Gastroesophageal sphincter (tissue), 4 donors: ENCODE measurements around the gene GLI2. TPM values are rescaled to one million over a fixed set of nuclear protein-coding genes. Genes with fewer than 3 reads are reported as not detected.

Source experiments
- ATAC-seq: fragments of 150-250 bp; one replicate; pipeline ENCODE4 v1.9.1; 2016; ENCODE audit warnings: mild to moderate bottlenecking, moderate library complexity
- H3K27ac ChIP-seq, 4 donors: fragments of 200-600 bp; sonication (generic) in 3 of 4; 1 replicate in 3 of 4; 2 replicates in 1 of 4; pipeline ENCODE4 v1.5.1; 2016 to 2019
- H3K27me3 ChIP-seq: fragments of 200-600 bp; sonication (generic); one replicate; pipeline ENCODE4 v1.5.1; 2019
- H3K36me3 ChIP-seq, 2 donors: fragments of 200-600 bp; sonication (generic); one replicate each; pipeline ENCODE4 v1.5.1; 2019; ENCODE audit warnings: control low read depth in 1 of 2
- H3K4me1 ChIP-seq, 3 donors: fragments of 200-600 bp; sonication (generic); 1 replicate in 2 of 3; 2 replicates in 1 of 3; pipeline ENCODE4 v1.5.1; 2016 to 2019; ENCODE audit warnings: control low read depth in 2 of 3
- H3K4me3 ChIP-seq, 2 donors: fragments of 200-600 bp; sonication (generic); one replicate each; pipeline ENCODE4 v1.5.1; 2019; ENCODE audit warnings: mild to moderate bottlenecking in 1 of 2, moderate library complexity in 1 of 2
- H3K9me3 ChIP-seq, 3 donors: fragments of 200-600 bp; sonication (generic); one replicate each; pipeline ENCODE4 v1.5.1; 2017 to 2019; ENCODE audit warnings: control low read depth in 2 of 3
- EP300 ChIP-seq: sonication (generic); formaldehyde crosslinking; IDR thresholded peaks from one replicate; pipeline ENCODE4 v1.6.1; 2017; ENCODE audit warnings: antibody characterized with exemption, mild to moderate bottlenecking
- POLR2A ChIP-seq, 2 donors: fragments of 450-650 bp; IDR thresholded peaks; one replicate each; pipeline ENCODE4 v1.6.1; 2017; ENCODE audit warnings: antibody characterized with exemption in 2 of 2, mild to moderate bottlenecking in 2 of 2, moderate library complexity in 1 of 2
- POLR2AphosphoS5 ChIP-seq: sonication (generic); formaldehyde crosslinking; IDR thresholded peaks from one replicate; pipeline ENCODE4 v1.6.1; 2017; ENCODE audit warnings: antibody characterized with exemption
- WGBS, 2 donors: methylation state at CpG; one replicate each; pipeline ENCODE4 v1.1.5; 2018; ENCODE audit warnings: low coverage in 1 of 2; 5-methylcytosine and 5-hydroxymethylcytosine counted together
- total RNA-seq, 4 donors: library from RNA; depleted of rRNA; stranded (reverse); fragments of >200 nt; gene quantifications; one replicate each; pipeline ENCODE4 v1.1.0, GENCODE V29; 2016
- TF ChIP-seq, protein P1 (sequence below), 4 experiments: fragments of 200-600 bp in 2 of 4; fragments of 450-650 bp in 2 of 4; sonication (generic) in 1 of 4; IDR thresholded peaks; one replicate each; pipeline ENCODE4 v1.5.1; 2017 to 2019; ENCODE audit warnings: antibody characterized with exemption in 4 of 4, mild to moderate bottlenecking in 2 of 4, moderate library complexity in 2 of 4

Gene GLI2
- total RNA-seq, 4 donors from 2014 or later = 6.3 to 22.3 (median 11.0) TPM

GRCh38 chr2:120783371-120783791 is 47.7 kb downstream of the GLI2 start:
- WGBS, 2 donors = 10 to 22% methylated on average over 9 of the region's 9 CpGs

GRCh38 chr2:120783969-120784372 is 48.3 kb downstream of the GLI2 start:
- Histone ChIP-seq H3K9me3 (no peaks in the 10 kb centered on the region), H3K4me1 (peaks cover 0 to 44% (median 6%) of the 10 kb centered on the region in 3 donors), H3K36me3 (no peaks in the 10 kb centered on the region), H3K27ac (no peak overlapping the region), H3K4me3 (no peak overlapping the region), H3K27me3 (no peaks in the 10 kb centered on the region)
- WGBS, 2 donors = 93 to 100% methylated on average over 1 to 5 of the region's 7 CpGs
- no peak for TF ChIP-seq POLR2A (IDR thresholded peaks at IDR 0.05)
- TF ChIP-seq, protein P1, sequence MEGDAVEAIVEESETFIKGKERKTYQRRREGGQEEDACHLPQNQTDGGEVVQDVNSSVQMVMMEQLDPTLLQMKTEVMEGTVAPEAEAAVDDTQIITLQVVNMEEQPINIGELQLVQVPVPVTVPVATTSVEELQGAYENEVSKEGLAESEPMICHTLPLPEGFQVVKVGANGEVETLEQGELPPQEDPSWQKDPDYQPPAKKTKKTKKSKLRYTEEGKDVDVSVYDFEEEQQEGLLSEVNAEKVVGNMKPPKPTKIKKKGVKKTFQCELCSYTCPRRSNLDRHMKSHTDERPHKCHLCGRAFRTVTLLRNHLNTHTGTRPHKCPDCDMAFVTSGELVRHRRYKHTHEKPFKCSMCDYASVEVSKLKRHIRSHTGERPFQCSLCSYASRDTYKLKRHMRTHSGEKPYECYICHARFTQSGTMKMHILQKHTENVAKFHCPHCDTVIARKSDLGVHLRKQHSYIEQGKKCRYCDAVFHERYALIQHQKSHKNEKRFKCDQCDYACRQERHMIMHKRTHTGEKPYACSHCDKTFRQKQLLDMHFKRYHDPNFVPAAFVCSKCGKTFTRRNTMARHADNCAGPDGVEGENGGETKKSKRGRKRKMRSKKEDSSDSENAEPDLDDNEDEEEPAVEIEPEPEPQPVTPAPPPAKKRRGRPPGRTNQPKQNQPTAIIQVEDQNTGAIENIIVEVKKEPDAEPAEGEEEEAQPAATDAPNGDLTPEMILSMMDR (IDR thresholded peaks at IDR 0.05) = no peak
- no peak for TF ChIP-seq EP300
- no peak for TF ChIP-seq POLR2AphosphoS5
- ATAC-seq = no peak

More at GRCh38 chr2:120783371-120783791, 47.7 kb downstream of the GLI2 start:
- no peak for ATAC-seq
- H3K4me3 ChIP-seq = no peak overlapping the region
- TF ChIP-seq EP300 = no peak
- TF ChIP-seq POLR2AphosphoS5 = peak; percentile 30
- peaks cover 0 to 41% (median 6%) of the 10 kb centered on the region in 3 donors for H3K4me1 ChIP-seq
- H3K27ac ChIP-seq = no peak overlapping the region
- no peaks in the 10 kb centered on the region for H3K9me3 ChIP-seq
- H3K36me3 ChIP-seq = no peaks in the 10 kb centered on the region
- H3K27me3 ChIP-seq = no peaks in the 10 kb centered on the region
